GM18511 (cell line): ENCODE measurements around the gene XPNPEP2.
"Not testable (repeated sequence)": the region's sequence is repeated elsewhere in the genome, so short reads cannot be mapped to it uniquely, and the experiment has no call there.

Source experiments
- ATAC-seq: cut with Tn5 transposase; IDR thresholded peaks from one replicate; pipeline ENCODE4 v1.9.1; 2021; ENCODE audit warnings: mild to moderate bottlenecking, moderate library complexity; ENCODE audit not compliant: unreplicated experiment

The XPNPEP2 gene

GRCh38 chrX:129719931-129720530 lies 18.7 kb upstream of the XPNPEP2 start:
- ATAC-seq, result no peak

GRCh38 chrX:129720741-129721140 lies 18.0 kb upstream of the XPNPEP2 start:
- no peak for ATAC-seq

GRCh38 chrX:129721414-129721813 lies 17.4 kb upstream of the XPNPEP2 start:
- no peak for ATAC-seq

- ATAC-seq, result no peak
These were observed 16.9 kb upstream of the XPNPEP2 start for GRCh38 chrX:129721870-129722269.

GRCh38 chrX:129723511-129723910 lies 15.3 kb upstream of the XPNPEP2 start:
- no peak for ATAC-seq

- ATAC-seq, result no peak
These were observed 14.0 kb upstream of the XPNPEP2 start for GRCh38 chrX:129724754-129725153.

GRCh38 chrX:129726307-129727111 lies 12.3 kb upstream of the XPNPEP2 start:
- ATAC-seq, result no peak

- ATAC-seq, result no peak
These were observed 10.7 kb upstream of the XPNPEP2 start for GRCh38 chrX:129728061-129728460.

GRCh38 chrX:129731228-129731627 lies 7.6 kb upstream of the XPNPEP2 start:
- no peak for ATAC-seq

- ATAC-seq, result no peak
These were observed 5.9 kb upstream of the XPNPEP2 start for GRCh38 chrX:129732857-129733256.

GRCh38 chrX:129733335-129733734 lies 5.4 kb upstream of the XPNPEP2 start:
- no peak for ATAC-seq

- ATAC-seq, result no peak
These were observed 2.3 kb upstream of the XPNPEP2 start for GRCh38 chrX:129736491-129736890.

- peak; percentile 52 for ATAC-seq
These were observed 863 bp upstream of the XPNPEP2 start for GRCh38 chrX:129737916-129738315.

- ATAC-seq, result no peak
These were observed 799 bp downstream of the XPNPEP2 start for GRCh38 chrX:129739578-129739977.

- no peak for ATAC-seq
These were observed 3.3 kb downstream of the XPNPEP2 start for GRCh38 chrX:129741880-129742758.

- not testable (repeated sequence) for ATAC-seq
These were observed 4.0 kb downstream of the XPNPEP2 start for GRCh38 chrX:129742759-129743152.

GRCh38 chrX:129743821-129744220 lies 5.0 kb downstream of the XPNPEP2 start:
- no peak for ATAC-seq

GRCh38 chrX:129744861-129745321 lies 6.1 kb downstream of the XPNPEP2 start:
- ATAC-seq, result no peak

- no peak for ATAC-seq
These were observed 8.0 kb downstream of the XPNPEP2 start for GRCh38 chrX:129746557-129747470.

- ATAC-seq, result no peak
These were observed 8.8 kb downstream of the XPNPEP2 start for GRCh38 chrX:129747533-129747932.
